GM20000 (cell line): ENCODE data around the gene ANKRD6.
"Not testable (repeated sequence)": the region's sequence is repeated elsewhere in the genome, so short reads cannot be mapped to it uniquely, and the experiment has no call there.

Experiments used
- DNase-seq: peaks from one replicate; pipeline ENCODE4 v3.0.0; 2012; ENCODE audit warnings: low spot score
- TF ChIP-seq, protein P1 (sequence below): IDR thresholded peaks from 2 replicates; pipeline ENCODE4 v1.5.1; 2012; ENCODE audit warnings: mild to moderate bottlenecking, control low read depth; ENCODE audit errors: extremely low read depth, missing control alignments

Gene ANKRD6

DNA sequence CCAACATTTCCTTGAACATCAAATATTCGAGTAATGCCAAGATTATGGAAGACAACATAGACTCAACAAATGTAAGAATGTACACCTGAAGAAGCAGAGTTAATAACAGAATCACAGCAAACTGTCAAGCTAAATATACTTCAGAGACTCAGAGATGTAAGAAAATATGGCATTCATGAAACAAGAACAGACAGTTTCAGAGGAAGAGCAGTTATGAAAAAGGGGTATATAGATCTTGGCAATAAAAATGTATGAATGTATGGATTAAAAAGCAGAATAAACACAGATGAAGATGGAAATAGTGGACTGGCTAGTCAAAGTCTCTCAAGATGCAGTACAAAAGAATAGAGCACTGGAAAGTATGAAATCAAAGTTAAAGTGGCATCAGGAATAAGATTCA is 39.3 kb upstream of the ANKRD6 start:
- TF ChIP-seq, protein P1, sequence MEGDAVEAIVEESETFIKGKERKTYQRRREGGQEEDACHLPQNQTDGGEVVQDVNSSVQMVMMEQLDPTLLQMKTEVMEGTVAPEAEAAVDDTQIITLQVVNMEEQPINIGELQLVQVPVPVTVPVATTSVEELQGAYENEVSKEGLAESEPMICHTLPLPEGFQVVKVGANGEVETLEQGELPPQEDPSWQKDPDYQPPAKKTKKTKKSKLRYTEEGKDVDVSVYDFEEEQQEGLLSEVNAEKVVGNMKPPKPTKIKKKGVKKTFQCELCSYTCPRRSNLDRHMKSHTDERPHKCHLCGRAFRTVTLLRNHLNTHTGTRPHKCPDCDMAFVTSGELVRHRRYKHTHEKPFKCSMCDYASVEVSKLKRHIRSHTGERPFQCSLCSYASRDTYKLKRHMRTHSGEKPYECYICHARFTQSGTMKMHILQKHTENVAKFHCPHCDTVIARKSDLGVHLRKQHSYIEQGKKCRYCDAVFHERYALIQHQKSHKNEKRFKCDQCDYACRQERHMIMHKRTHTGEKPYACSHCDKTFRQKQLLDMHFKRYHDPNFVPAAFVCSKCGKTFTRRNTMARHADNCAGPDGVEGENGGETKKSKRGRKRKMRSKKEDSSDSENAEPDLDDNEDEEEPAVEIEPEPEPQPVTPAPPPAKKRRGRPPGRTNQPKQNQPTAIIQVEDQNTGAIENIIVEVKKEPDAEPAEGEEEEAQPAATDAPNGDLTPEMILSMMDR = no peak

DNA sequence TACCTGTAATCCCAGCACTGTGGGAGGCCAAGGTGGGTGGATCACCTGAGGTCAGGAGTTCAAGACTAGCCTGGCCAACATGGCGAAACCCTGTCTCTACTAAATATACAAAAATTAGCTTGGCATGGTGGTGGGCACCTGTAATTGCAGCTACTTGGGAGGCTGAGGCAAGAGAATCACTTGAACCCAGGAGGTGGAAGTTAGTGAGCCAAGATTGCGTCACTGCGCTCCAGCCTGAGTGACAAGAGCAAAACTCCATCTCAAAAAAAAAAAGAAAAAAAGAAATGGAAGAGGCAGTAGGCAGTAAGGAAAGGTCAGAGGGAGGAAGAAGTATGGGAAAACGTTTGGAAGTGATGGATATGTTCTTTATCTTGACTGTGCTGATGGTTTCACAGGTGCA is 35.1 kb upstream of the ANKRD6 start:
- not testable (repeated sequence) for DNase-seq

More for the DNA sequence above, 39.3 kb upstream of the ANKRD6 start:
- no peak for DNase-seq

DNA sequence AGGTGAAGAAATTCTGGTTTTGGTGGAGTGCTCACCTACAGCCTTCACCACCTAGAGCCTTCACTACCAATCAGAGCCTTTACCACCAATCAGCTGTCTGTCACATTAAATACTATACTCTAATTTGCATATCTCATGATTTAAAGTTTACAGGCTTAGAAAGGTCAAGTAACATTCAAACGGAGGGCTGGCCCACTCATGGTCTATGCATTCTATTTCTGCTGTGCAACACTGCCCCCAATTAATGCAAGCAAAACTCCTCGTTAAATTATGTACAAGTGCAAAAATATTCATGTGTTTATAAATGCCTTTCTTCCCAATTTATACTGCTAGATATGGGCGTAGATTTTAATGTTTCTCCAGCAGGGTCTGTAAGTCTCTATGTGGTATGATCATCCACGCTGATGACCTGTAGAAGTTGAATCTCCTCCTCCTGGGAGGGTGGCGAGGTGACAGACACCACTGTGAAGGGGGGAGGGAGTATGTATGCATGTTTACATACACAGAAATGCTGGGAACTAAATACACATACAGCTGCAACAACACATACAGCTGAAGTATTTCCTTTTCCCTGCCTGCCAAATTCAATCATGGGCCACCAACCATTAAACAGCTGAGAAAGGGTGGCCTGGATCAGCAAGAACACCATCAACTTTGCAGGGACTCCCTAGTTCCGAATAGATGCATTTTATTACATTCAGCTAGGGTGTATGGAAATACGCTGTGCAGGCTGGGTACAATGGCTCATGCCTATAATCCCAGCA is 34.0 kb upstream of the ANKRD6 start:
- TF ChIP-seq, protein P1 = no peak
- no peak for DNase-seq

DNA sequence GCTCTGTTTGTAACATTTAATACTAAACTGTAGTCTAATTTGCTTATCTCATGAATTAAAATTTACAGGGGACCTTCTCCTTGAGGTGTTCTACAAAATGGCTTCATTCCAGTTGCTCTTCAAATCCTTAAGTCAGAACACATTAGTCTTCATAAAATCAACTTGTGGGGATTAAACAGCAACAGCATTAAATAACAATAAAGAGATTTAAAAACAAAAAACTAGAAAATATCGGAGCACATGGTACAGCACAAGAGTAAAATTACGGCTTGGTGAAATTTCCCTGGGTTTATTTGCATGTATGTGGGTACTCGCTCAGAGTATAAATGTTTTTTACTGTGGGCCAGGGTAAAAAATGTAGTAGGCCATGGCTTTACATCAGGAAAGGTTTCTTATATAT is 32.9 kb upstream of the ANKRD6 start:
- no peak for DNase-seq
- TF ChIP-seq, protein P1 = no peak

DNA sequence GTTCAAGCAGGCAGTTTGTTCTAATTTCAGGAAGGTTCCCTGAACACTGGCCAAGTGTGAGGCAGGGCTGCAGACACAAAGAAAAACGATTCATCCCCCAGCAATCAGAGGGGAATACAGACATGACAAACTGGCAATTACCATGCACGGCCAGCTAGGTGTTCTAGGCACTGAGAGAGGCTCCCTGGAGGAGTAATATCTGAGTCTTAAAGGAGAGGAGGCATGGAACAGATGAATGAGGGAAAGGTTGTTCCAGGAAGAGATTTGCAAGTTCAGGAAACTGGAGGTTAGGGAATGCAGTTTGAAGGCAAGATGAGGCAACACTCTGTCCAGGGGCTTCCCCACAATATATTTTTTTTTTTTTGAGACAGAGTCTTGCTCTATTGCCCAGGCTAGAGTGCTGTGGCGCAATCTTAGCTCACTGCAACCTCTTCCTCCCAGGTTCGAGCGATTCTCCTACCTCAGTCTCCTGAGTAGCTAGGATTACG is 32.0 kb upstream of the ANKRD6 start:
- DNase-seq = no peak
- TF ChIP-seq, protein P1 = no peak

DNA sequence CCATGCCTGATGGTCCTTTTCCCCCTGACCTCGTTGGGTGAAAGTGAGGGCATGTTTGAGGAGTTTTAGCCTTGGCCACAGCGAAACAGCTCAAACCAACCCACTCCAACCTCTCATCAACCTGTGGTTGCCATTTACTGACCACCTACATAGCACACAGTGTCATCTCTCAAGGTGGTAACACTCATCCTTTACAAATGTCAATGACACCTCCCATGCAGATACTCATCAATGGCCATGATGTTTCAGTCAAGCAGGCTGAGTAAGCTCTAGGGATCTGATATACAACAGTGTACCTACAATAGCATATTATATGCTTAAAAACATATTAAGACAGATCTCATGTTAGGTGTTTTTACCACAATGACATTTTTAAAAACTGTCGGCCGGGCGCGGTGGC is 30.2 kb upstream of the ANKRD6 start:
- TF ChIP-seq, protein P1 = no peak
- no peak for DNase-seq

DNA sequence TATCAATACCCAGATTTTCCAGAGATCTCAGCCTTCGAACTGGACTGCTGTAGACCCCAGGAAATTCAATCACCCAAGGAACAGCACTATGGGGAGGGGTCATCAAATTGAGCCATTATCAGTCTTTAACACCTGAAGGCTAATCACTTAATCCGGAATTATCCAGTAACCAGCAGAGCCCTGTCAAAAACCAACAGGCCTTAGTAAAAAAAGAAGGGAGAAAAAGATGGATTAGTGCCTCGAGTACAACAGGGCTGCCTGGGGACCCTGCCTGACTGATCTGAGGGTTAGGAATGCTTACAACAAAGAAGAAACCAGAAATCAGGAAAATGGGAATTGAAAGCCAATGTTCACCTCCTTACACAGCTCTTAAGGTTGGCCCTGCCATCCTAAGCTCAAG is 28.4 kb upstream of the ANKRD6 start:
- no peak for DNase-seq
- TF ChIP-seq, protein P1 = no peak

DNA sequence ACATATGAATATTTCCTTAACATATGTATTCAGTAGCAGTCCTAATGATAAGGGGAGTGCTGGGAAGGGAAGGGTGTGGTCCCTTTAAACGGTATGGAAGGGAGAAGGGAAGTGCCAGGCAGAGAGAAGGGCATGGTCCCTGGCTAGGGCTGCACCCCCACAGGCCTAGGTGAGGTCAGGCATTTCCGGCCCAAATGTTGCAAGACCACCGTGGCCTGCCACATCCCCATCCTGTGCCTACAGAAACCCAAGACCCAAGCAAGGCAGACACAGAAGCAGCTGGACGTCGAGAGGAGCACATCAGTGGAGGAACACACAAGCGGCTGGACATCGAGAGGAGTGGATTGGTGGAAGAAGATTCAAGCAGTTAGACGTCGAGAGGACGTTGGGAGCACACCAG is 26.8 kb upstream of the ANKRD6 start:
- TF ChIP-seq, protein P1 = no peak
- DNase-seq = no peak
